ENCODE results near the gene FEN1.

The FEN1 gene

GRCh38 chr11:61838501-61838900, 45.8 kb downstream of the FEN1 start:
- DNase-seq: no peak

- DNase-seq: no peak
These were observed 46.2 kb downstream of the FEN1 start for GRCh38 chr11:61838921-61839320.

DNA sequence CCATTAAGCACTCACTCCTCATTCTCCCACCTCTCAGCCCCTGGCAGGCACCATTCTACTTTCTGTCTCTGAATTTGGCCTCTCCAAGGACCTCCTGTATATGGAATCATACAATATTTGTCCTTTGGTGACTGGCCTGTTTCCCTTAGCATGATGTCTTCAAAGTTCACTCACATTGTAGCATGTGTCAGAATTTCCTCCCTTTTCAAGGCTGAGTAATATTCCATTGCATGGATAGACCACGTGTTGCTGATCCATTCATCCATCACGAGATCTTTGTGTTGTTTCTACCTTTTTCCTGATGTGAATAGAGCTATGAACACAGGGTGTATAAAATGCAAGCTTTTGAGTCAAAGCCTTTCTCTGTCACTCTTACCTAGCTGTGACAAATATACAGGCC, 47.0 kb downstream of the FEN1 start:
- no peak for DNase-seq

- DNase-seq: no peak
These were observed 47.7 kb downstream of the FEN1 start for GRCh38 chr11:61840371-61840770.

- DNase-seq: peak in 38 of 58 donors; percentile 11 to 76 (median 46)
These were observed 49.2 kb downstream of the FEN1 start for GRCh38 chr11:61841636-61842527.

- no peak for DNase-seq
These were observed 49.8 kb downstream of the FEN1 start for GRCh38 chr11:61842528-61842820.

- no peak for DNase-seq
These were observed 52.3 kb downstream of the FEN1 start for GRCh38 chr11:61844909-61845565.

- no peak for DNase-seq
These were observed 53.8 kb downstream of the FEN1 start for GRCh38 chr11:61846362-61847020.

Measured in anterior cingulate cortex (tissue), 58 donors.